Measurements from ENCODE around the gene BACH2.
"Not testable (repeated sequence)": the region's sequence is repeated elsewhere in the genome, so short reads cannot be mapped to it uniquely, and the experiment has no call there.

BACH2 gene

DNA sequence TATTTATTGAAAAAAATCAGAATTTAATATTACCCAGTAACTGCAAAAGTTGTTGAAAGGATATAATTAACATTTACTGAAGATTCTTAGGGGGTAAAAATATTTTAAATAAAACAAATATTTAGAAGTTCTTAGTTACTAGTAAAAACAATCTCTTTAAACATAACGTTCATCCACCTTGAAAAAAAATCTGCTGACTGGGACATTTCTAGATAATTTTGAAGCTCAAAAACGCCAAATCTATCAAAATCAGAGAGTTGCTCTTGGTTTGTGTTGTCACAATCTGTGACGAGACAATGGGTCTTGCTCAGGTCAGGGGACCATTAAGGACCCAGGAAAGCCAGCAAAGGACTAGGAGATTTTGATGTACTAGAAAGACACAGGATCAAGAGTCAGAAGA, 177.0 kb downstream of the BACH2 start:
- no peak for DNase-seq

DNA sequence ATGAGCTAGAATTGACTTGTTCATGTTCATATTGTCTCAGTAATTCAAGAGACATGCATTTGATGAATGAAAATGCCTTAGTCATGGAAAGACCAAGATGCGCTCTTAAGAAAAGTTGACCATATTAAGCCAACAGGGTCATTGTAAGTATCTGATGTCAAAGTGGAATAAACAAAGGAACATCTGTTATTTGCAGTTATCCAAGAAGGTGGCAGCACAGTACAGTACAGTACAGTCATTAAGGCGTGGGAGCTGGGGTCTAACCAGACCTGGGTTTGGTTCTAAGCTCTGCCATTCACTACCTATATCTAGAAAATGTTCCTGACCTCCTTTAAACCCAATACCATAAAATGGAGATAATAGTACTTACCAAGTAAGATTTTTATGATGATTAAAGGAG, 178.1 kb downstream of the BACH2 start:
- DNase-seq: peak; percentile 23

GRCh38 chr6:90118069-90118468, 178.6 kb downstream of the BACH2 start:
- no peak for DNase-seq

GRCh38 chr6:90116126-90116525, 180.5 kb downstream of the BACH2 start:
- not testable (repeated sequence) for DNase-seq

DNA sequence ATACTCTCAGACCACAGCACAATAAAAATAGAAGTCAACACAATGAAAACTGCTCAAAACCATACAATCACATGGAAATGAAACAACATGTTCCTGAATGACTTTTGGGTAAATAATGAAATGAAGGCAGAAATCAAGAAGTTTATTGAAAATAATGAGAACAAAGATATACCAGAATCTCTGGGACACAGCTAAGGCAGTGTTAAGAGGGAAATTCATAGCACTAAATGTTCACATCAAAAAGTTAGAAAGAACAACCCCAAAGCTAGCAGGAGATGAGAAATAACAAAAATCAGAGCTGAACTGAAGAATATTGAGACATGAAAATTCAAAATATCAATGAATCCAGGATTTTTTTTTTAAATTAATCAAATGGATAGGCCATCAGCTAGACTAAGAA, 183.3 kb downstream of the BACH2 start:
- no peak for DNase-seq

- DNase-seq: no peak
Observed at GRCh38 chr6:90111387-90111786, 185.3 kb downstream of the BACH2 start.

DNA sequence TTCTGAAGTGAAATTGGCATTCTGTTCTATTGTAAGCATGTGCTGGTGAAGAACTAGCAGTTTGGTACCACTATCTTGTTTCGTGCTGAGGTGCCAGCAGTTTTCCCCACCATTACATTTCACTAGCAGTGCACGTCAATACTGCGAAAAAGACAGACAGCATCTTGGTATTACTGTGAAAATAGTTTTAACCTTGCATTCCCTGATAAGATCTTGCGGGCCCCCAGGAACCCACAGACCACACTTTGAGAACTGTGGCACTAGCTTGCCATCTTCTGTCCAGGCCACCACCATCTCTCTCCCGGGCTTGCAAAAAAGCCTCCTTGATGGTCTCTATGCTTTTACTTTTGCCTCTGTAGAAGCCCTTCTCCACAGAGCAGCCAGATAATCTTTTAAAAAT, 185.7 kb downstream of the BACH2 start:
- DNase-seq: no peak

DNA sequence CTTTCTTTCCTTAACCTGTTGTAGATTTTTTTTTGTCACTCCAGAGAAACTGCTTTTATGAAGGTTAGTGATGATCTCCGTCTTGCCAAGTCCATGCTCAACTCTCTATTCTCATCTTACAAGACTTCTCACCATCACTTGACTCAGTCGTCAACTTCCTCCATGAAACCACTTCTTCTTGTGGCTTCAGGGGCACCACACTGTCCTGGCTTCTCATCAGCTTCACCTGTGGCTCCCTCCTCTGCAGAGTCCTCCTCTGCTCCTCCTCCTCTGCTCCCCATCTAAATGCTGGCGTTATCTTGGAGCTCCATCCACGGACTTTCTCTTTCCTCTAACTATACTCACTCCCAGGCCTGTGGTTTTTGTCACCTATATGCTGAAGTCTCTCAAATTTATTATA, 187.5 kb downstream of the BACH2 start:
- DNase-seq: no peak

GRCh38 chr6:90107771-90108282, 188.8 kb downstream of the BACH2 start:
- DNase-seq: no peak

GRCh38 chr6:90107371-90107770, 189.3 kb downstream of the BACH2 start:
- DNase-seq: no peak

GRCh38 chr6:90106449-90106848, 190.2 kb downstream of the BACH2 start:
- no peak for DNase-seq

DNA sequence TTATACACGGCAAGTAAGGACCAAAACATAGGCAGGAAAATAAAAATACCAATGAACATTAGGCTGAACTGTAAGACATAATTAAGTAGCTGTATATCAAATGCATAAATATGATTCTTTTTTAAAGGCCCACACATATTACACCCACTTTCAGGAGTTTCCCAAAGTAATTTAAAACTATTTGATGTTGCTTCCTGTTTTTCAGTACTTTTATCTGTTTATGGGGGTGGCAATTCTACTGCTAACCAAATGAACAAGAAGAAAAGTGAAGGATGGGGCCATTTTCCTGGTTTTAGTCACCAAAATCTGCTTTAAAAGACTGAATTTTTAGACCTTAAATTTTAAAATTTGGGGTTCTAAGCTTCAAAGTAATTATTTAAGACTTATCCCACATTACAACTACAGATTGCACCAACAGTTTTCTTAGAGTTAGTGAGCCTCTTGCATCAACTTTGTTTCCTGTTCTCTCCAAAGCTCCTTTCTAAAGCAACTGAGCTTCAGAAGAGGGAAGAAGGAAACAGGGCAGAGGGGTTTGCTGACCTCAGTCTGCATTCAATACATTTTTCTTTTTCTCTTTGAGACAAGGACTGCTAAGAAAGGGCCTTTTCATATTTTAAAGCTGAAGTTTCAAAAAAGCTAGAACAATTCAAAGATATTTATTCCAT, 191.0 kb downstream of the BACH2 start:
- DNase-seq: peak; percentile 61

GRCh38 chr6:90103056-90103800, 193.4 kb downstream of the BACH2 start:
- DNase-seq: no peak

- DNase-seq: peak; percentile 48
Observed at GRCh38 chr6:90101403-90101802, 195.2 kb downstream of the BACH2 start.

DNA sequence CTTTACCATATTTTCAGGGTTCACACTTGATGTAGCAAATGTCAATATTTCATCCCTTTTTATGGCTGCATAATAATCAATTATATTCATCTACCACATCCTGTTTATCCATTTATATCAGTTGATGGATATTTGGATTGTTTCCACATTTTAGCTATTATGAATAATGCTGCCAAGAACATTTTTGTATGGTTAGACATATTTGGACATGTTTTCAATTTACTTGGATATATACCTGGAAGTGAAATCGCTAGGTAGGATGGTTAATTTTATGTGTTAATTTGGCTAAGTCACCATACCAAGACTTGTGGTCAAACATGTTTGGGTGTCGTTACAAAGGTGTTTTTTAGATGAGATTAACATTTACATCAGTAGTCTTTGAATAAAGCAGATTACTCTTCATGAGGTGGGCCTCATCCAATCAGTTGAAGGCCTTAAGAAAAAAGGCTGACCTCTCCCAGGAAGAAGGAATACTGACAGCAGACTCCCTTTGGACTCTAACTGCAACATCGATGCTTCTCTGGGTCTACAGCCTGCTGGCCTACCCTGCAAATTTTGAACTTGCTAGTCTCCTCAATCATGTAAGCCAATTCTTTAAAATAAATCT, 196.5 kb downstream of the BACH2 start:
- DNase-seq: no peak

DNA sequence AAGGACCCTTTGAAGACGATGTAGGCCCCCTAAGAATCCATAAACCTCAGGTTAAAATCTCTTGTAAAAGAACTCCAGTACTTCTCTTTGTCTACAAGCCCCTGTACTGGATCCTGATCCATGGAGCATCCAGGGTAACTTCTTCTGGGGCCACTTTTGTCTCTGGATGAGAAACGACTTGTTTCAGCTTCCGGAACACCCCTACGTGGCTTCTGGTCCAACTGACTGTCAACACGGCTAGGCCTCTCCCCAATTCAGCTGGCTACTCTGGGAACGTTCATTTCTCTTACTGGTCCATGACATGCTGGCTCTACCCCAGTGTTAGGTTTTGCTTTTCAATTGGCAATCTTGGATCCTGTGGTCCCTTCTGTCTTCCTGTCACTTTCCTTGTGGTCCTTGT, 198.0 kb downstream of the BACH2 start:
- no peak for DNase-seq

GRCh38 chr6:90098001-90098531, 198.6 kb downstream of the BACH2 start:
- DNase-seq: peak; percentile 73

- DNase-seq: no peak
Observed at GRCh38 chr6:90097356-90097755, 199.3 kb downstream of the BACH2 start.

DNA sequence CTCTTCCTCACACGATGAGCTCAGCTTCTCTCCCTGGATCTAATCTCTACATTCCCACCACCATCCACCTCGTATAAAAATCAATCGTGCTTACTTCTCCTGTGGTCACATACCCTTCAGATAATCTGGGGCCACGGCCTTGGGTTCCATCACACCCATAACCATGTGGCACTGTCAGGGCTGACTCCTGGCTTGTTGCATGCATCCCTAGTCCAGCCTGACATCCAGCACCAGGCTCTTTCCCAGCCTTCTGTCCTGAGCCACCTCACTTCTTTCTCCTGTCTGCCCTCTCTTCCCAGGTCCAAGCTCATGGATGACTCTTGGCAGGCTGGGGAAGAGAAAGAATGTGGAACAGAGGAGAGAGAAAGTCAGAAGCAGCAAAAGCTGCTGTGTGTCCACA, 199.8 kb downstream of the BACH2 start:
- peak; percentile 19 for DNase-seq

- DNase-seq: no peak
Observed at GRCh38 chr6:90095788-90096187, 200.9 kb downstream of the BACH2 start.

DNA sequence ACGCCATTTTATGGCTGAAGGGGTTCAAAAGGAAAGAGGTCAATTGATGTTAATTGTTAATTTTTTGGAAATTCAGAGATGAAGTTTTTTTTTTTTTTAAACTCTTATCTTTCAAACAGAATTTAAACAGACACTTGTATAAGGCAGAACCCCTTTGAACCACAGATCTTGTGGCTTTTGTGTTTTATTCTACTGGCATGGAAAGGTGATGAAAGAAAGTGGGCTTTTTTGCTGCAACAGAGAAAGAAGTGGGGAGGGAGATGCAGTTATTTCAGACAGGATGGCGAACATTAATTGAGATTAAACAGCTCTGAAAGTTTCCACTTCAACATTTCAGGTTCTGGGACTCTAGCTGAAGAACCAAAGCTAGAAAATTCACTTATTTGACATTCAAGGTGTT, 201.5 kb downstream of the BACH2 start:
- peak; percentile 20 for DNase-seq

DNA sequence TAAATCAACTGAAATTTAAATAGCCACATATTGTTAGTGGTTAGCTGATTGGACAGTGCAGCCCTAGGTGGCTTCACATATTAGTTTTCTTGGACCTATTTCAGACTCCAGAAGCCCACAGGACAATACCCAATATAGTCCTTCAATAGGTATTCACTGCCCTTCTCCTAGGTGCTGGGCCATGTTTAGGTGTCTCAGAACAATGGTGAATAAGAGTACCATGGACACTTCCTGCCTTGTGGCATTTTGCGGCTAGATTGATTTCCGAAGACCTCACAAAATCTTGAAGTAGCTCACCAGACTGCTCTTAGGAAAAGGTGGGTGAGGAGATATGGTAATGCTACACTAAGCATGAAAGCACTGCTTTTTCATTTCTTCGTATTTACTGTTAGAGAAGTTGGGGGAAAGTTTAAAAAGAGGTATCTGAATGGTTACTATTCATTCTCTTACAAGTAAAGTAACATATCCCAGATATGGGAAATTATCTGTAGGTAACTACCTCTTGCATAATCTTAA, 203.0 kb downstream of the BACH2 start:
- no peak for DNase-seq

GRCh38 chr6:90090866-90091265, 205.8 kb downstream of the BACH2 start:
- DNase-seq: no peak

DNA sequence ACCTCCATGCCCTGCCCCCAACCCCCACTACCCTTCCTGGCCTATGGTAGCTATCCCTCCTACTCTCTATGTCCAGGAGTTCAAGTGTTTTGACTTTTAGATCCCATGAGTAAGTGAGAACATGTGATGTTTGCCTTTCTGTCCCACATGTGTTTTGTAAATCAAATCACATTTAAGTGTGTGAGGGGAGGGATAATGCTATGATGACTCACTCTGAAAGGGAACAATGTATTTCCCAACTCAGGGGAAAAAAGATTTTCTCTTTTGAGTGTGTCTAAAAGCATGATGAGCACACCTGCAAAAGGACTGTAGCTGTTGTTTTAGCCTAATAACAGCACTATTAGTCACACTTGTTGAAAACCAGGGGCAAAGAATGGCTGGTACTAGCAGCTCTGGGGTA, 208.6 kb downstream of the BACH2 start:
- peak; percentile 47 for DNase-seq
